NAMALWA (cell line): ENCODE data around the gene SETD2.
"Not testable (repeated sequence)": the region's sequence is repeated elsewhere in the genome, so short reads cannot be mapped to it uniquely, and the experiment has no call there.

ENCODE experiments used
- DNase-seq: peaks from one replicate; pipeline ENCODE4 v3.0.0-alpha.2; 2015; ENCODE audit warnings: low spot score

SETD2 gene

DNA sequence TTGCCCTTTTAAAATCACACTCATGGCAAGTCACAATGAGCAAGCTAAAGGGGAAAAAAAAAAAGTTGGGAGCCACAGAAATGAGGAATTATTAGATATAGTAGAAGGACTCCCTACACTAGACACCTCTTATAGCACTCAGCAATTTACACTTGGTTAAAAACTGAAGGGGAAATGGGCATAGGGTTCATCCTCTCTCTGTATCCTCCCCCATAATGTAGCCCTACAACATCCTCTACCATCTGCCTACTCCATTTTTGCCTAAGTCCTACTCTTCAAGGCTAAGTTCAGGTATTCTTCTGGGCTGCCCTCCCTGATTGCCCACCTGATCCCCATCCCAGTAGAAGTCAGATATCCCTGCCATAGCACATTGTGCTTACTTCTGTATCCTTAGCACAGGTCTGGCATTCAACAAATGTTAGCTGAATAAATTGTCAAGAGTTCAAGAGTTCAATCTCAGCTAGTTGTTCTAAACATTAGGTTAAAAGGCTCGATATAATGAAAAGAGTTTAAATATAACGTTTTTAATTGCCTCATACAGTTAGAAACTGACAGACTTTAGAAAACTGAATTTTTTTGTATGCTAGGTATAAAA lies 14.5 kb downstream of the SETD2 start:
- DNase-seq: no peak

DNA sequence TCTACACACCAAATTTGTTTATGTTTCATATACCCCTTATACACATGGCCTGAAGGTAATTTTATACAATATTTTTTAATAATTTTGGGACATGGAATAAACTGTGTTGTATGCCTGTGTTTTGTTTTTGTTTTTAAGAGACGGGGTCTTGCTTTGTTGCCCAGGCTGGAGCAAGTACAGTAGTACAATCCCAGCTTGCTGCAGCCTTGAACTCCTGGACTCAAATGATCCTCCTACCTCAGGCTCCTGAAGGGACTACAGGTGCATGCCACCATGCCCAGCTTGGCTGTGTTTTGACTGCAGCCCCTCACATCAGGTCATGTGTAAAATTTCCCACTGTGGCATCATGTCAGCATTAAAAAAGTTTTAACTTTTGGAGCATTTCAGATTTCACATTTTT lies 18.6 kb downstream of the SETD2 start:
- no peak for DNase-seq

DNA sequence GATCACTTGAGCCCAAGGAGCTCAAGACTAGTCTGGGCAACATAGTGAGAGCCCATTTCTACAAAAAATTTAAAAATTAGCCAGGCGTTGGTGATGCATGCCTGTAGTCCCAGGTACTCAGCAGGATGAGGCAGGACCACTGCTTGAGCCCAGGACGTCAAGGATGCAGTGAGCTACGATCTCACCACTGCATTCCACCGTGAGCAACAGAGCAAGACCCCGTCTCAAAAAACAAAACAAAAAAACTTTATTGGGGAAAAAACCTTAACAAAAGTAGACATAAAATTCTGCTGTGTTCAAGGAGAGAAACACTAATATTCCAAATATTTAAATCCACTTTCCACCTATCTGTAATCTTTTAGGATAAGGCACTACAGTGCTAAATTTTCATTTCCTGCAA lies 20.8 kb downstream of the SETD2 start:
- no peak for DNase-seq

- not testable (repeated sequence) for DNase-seq
Measured at GRCh38 chr3:47142536-47142935, 21.4 kb downstream of the SETD2 start.

- DNase-seq: peak; percentile 13
Measured at GRCh38 chr3:47140973-47141461, 22.9 kb downstream of the SETD2 start.

DNA sequence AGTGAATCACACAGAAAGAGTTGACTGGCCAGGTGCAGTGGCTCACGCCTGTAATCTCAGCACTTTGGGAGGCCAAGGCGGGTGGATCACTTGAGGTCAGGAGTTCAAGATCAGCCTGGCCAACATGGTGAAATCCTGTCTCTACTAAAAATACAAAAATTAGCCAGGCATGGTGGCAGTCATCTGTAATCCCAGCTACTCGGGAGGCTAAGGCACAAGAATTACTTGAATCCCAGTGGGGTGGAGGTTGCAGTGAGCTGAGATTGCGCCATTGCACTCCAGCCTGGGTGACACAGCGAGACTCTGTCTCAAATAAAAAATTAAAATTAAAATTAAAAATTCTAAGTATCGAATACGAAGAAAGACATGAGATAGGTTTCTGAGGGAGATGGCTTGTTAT lies 23.4 kb downstream of the SETD2 start:
- not testable (repeated sequence) for DNase-seq

DNA sequence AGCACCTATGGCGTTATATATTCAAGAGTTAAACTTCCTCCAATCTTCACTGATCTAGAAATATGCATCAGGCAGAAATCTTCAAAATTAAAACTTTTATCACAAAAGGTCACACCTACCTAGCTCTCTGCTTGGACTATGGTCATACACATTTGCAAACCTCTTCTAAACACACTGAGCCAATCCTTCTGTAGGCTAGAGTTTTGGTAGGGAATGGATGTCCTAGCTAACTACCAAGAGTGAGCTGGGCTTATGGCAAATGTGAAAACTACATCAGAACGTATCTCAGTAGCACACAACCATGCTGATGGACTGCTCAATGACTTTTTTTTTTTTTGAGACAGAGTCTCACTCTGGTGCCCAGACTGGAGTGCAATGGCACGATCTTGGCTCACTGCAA lies 29.6 kb downstream of the SETD2 start:
- no peak for DNase-seq

- no peak for DNase-seq
Measured at GRCh38 chr3:47133641-47134040, 30.3 kb downstream of the SETD2 start.

DNA sequence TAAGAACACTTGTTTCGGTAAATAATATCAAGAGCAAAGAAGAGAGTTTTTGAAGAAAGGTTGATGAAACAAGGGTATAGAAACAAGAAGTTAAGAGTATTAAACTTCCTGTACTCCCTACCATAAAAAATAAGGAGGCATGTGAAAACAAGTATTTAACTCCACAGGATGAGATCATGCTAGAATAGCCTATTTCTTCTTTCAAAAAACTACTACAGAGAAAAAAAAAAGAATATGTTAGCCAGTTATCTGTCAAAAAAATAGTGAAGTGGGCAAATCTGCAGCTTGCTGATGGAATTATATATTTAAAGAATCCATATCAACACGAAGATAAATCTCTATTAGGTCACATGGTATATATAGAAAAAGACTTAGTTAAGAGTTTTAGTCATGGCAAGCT lies 33.4 kb downstream of the SETD2 start:
- no peak for DNase-seq

- no peak for DNase-seq
Measured at GRCh38 chr3:47128137-47128536, 35.8 kb downstream of the SETD2 start.

DNA sequence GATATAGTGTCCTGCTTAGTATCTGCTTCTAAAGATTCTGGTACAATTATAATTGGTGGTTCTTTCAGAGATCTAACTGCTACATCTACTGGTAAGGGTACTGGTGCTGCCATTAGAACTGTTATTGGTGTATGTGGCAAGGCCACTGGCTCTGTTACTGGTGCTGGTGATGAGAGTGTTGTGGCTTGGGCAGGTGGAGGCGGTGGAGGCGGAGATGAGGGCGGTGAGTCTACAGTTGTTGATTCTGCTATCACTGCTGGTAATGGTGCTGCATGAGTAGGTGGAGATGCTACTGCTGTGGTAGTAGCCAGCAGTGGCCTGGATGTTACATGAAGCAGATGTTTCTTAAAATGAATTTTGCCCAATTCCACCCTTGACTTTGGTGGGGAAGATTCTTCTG lies 40.1 kb downstream of the SETD2 start:
- no peak for DNase-seq

- DNase-seq: no peak
Measured at GRCh38 chr3:47121409-47121808, 42.5 kb downstream of the SETD2 start.

GRCh38 chr3:47120138-47120537 lies 43.8 kb downstream of the SETD2 start:
- DNase-seq: no peak

- not testable (repeated sequence) for DNase-seq
Measured at GRCh38 chr3:47119387-47119786, 44.5 kb downstream of the SETD2 start.

- DNase-seq: no peak
Measured at GRCh38 chr3:47117807-47118364, 46.0 kb downstream of the SETD2 start.

DNA sequence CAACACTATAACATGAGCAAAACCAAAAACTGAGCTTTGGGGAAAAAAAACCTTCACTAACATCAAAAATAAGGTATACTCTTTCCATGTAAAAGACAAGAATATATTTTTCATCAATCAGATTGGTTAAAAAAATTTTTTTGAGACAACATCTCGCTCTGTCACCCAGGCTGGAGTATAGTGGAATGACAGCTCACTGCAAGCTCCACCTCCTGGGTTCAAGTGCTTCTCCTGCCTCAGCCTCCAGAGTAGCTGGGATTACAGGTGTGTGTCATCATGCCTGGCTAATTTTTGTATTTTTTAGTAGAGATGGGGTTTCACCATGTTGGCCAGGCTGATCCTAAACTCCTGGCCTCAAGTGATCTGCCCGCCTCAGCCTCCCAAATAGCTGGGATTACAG lies 48.4 kb downstream of the SETD2 start:
- not testable (repeated sequence) for DNase-seq

- DNase-seq: peak; percentile 6
Measured at GRCh38 chr3:47113669-47114365, 50.1 kb downstream of the SETD2 start.

DNA sequence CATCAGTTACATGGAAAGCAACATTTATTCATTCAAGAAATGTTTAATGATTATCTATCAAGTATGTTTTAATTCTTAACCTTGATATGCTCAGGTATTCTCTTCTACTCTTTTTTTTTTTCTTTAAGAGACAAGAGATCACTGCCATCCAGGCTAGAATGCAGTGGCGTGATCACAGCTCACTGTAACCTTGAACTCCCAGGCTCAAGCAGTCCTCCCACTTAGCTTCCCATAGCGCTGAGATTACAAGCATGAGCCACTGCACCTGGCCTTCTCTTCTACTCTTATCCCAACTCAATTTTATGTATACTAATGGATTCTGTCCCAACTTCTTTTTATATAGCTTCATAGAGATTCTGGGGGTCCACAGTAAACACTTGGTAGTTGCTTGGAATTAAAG lies 50.9 kb downstream of the SETD2 start:
- DNase-seq: no peak

DNA sequence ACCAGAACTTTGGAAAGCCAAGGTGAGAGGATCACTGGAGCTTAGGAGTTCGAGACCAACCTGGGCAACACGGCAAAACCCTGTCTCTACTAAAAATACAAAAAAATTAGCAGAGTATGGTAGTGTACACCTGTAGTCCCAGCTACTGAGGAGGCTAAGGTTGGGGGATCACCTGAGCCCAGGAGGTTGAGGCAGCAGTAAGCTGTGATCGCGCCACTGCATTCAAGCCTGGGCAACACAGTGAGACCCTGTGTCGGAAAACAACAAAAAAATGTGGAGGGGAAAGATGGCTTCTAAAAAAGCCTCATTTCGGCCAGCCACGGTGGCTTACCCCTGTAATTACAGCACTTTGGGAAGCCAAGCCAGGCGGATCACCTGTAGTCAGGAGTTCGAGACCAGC lies 54.5 kb downstream of the SETD2 start:
- DNase-seq: no peak

DNA sequence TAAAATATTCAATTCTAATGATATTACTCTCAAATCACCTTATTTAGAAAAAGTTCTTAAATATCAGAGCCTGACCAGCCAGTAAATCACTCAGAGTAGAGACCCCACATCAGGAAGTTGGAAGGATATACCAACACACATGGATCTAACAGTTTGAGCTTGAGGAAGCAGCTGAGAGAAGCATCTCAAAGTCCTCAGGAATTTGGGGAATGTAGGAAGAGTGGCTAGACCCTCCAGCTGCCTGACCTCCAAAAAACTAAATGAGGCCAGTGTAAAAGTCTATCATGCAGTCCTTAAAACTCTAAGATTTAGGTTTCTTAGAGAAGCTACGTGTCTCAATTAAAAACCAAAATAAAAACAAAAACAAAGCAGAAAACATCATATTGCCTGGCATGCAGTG lies 55.4 kb downstream of the SETD2 start:
- DNase-seq: no peak

DNA sequence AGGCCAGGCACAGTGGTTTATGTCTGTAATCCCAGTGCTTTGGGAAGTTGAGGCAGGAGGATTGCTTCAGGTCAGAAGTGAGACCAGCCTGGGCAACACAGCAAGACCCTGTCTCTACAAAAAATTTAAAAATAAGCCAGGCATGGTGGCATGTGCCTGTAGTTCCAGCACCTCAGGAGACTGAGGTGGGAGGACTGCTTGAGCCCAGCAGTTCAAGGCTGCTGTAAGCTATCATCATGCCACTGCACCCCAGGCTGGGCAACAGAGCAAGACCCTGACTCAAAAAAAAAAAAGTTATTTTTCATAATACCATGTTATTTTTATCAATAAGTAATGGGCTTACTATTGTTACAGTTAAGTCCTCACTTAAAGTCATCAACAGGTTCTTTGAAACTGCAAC lies 59.7 kb downstream of the SETD2 start:
- no peak for DNase-seq

GRCh38 chr3:47103619-47104018 lies 60.3 kb downstream of the SETD2 start:
- DNase-seq: no peak

- no peak for DNase-seq
Measured at GRCh38 chr3:47102081-47102600, 61.8 kb downstream of the SETD2 start.
